GM21515 (cell line): ENCODE results near the gene PTPRM.

ENCODE experiments used
- ATAC-seq: cut with Tn5 transposase; IDR thresholded peaks from one replicate; pipeline ENCODE4 v1.9.1; 2021; ENCODE audit not compliant: unreplicated experiment

The PTPRM gene

GRCh38 chr18:7566567-7567473 lies at the start of gene PTPRM:
Gene PTPRM (plus strand): TSS chr18:7567316. CDS start chr18:7567819, 503 bp downstream.
- ATAC-seq: peak; percentile 71

- ATAC-seq: no peak
Observed at GRCh38 chr18:7517852-7518251, 49.3 kb upstream of the PTPRM start.

GRCh38 chr18:7520200-7520785 lies 46.8 kb upstream of the PTPRM start:
- no peak for ATAC-seq

- no peak for ATAC-seq
Observed at GRCh38 chr18:7521226-7521856, 45.8 kb upstream of the PTPRM start.

- ATAC-seq: no peak
Observed at GRCh38 chr18:7523772-7524171, 43.3 kb upstream of the PTPRM start.

- ATAC-seq: no peak
Observed at GRCh38 chr18:7524786-7525185, 42.3 kb upstream of the PTPRM start.

- no peak for ATAC-seq
Observed at GRCh38 chr18:7532942-7533341, 34.2 kb upstream of the PTPRM start.

- ATAC-seq: no peak
Observed at GRCh38 chr18:7535436-7536205, 31.5 kb upstream of the PTPRM start.

GRCh38 chr18:7537145-7537544 lies 30.0 kb upstream of the PTPRM start:
- no peak for ATAC-seq

DNA sequence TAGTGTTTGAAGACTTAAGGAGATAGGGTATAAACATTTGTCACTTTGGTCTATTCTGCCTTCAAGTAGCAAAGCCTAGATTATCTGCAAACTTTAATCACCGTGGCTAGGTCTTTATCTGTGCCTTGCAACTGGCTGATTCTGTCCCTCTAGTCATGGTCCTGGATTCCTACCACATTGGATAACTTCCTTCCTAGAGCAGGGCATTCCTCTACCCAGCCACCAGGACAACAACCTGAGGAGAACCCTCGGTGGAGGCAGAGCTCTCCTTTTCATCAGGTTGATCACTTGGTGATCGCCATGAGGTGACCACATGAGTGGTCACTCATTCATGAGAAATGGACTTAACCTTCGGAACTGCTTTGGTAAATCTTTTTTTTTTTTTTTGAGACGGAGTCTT lies 25.3 kb upstream of the PTPRM start:
- no peak for ATAC-seq

DNA sequence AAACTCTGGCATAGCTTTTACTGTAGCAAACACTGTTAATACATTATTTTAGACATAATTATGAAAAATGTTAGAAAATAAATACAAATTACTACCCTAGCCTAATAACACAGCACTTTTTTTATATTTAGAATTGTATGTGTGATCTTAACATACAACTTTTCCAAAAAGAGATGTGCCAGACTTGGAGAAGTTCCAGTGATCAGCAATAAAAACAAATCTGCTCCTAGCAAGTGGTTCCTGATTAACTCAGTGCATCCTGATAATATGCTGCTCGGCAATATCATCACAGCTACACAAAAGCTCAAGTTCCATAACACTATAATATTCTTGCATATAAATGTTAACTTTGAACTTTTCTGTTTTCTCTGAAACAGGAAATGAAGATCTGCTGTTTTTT lies 22.4 kb upstream of the PTPRM start:
- no peak for ATAC-seq

- no peak for ATAC-seq
Observed at GRCh38 chr18:7545734-7546133, 21.4 kb upstream of the PTPRM start.

DNA sequence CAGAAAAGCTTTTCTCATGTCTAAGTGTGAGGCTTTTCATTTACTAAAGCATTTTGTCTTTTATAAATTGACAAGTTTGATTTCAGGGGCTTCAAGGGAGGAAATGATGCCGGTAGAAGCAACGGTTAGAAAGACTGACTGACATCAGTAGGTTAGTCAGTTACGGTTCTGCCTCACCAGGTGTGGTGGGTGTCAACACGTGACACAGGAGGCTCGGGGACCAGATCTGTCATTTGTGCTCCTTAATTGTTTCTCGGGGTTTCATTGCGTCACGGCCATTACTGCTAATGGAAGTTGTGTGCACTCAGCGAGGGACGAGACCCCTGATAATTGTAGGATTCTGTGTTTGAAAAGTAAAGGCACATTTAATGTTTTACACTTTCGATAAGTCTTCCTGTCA lies 18.9 kb upstream of the PTPRM start:
- no peak for ATAC-seq

DNA sequence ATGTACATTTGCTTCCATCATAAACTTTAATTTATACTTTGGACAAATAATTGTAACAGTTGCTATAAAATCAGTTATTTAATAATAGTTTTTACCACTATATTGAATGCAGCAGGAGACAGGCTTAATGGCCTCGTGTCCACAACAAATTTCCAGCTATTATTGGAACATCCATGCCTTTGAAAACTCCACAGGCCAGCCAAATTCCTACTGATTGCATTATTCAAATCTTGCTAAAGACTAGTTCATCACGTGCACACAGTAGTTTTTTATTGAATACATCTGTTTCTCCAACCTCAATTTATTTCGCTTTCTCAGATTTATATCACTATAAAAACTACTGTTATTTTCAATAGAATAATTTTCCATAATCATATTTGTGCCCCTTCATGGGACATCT lies 18.4 kb upstream of the PTPRM start:
- ATAC-seq: no peak

DNA sequence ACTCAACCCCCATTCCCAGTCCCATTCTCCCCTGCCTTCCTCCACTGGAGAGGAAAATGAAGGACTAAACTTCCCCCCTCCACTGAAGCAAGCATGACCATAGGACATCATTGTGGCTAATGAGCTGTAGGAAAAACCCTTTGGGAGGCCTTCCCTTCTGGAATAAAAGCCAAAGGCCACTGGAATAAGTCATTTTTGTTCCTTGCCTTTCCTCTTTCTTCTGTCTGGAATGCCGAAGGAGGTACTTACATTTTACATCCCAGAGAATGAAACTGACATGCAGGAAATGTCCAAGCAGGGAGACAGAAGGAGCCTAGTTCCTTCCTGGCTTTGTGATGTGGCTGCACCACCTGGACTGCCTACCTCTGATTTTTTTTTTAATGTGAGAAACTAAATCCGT lies 9.1 kb upstream of the PTPRM start:
- ATAC-seq: no peak

- no peak for ATAC-seq
Observed at GRCh38 chr18:7558769-7559168, 8.3 kb upstream of the PTPRM start.

DNA sequence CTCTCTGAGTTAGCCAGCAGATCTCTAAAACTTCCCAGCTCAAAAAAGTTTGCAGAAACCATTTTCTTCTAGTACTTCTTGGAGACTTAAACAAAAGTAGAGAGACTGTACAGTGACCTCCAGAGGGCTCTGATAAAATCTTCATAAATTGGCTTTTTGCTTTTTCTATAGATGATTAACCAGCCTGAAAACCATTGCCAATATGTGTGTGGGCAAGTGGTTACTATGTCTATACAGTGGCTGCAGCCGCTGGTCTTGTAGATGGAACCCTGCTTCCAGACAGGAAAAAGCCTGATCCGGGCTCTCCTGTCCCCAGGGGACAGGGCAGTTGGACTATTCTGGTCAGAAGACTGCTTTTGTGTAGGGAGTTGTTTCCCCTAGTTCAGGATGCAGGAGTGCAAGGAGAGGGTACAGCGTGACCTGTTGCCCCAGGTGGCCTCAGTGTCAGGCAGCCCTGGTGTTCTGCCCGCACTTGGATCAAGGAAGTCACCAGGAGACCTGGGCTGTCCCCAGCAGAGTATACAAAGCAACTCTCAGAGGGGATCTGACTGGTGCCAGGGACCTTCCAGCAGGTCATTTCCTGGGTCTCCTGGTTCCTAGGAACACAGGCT lies 7.3 kb upstream of the PTPRM start:
- ATAC-seq: no peak

DNA sequence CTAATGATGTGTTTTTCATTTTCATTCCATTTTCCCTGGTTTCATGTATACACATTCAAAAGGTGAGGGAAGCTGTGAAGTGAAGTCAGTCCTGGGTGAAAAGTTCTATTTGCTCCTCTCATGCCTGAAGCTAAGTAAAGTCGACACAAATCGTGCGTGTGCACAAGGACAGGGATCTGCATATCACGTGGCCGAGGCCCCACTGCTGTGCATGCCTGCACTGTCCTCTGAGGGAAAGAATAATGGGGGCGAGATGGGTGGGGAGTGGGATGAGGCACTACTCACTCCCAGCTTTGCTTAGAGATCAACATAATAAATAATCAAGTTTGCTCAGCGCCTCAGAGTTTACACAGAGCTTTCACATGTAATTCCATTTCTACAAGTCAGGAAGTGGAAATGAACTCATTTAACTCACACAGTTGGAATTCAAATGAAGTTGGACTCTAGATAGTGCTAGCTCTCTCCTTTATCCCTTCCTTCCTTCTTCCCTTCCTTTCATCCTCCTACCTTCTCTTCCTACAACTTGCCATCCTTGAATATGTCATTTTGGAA lies 5.1 kb upstream of the PTPRM start:
- ATAC-seq: no peak

DNA sequence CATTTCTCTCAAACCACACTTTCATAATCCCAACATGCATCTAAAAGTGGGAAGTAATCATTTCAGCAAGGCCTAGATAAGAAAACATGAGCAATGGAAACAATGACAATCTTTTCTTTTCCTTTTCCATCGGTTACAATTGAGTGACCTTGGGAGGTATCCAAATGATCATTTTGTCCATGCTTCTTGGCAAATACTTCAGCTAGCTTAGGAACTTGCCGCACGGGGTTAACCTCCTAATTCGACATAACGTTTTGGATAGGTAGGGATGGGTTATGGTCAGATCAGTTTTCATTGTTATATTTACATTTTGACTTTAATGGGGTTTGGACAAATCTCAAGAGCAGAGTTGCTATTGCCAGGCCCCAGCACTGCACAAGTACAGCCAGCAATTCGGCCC lies 4.6 kb upstream of the PTPRM start:
- ATAC-seq: no peak

- no peak for ATAC-seq
Observed at GRCh38 chr18:7565677-7566076, 1.4 kb upstream of the PTPRM start.

DNA sequence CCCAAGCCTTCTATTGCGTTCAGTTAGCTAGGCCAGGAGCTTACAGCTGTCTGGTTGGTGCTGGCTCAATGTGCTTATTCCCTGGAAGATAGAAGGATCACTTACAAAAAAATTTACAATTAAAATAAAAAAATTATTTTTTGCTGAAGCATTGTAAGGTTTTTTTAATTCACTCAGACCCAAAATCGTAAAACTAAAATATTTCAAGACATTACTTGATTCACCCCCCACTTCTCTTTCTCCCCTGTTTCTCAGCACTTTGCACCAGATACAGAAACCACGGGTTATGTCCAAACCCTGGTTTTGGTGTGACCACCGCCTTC lies 911 bp upstream of the PTPRM start:
- no peak for ATAC-seq
